Loucy (cell line): ENCODE data around the gene PANK4.

Source experiments
- H2AFZ ChIP-seq: fragments of 200-600 bp; sonication (generic); 2 replicates; pipeline ENCODE4 v1.6.0; 2016; ENCODE audit warnings: antibody characterized with exemption, mild to moderate bottlenecking, low read length, moderate library complexity
- H3F3A ChIP-seq: fragments of 200-600 bp; 2 replicates; pipeline ENCODE4 v1.6.0; 2016; ENCODE audit warnings: antibody characterized with exemption, low read depth, mild to moderate bottlenecking
- H3K27me3 ChIP-seq: fragments of 200-600 bp; sonication (generic); 2 replicates; pipeline ENCODE4 v1.6.1; 2014; ENCODE audit warnings: low read length, mild to moderate bottlenecking; ENCODE audit not compliant: insufficient read depth, poor library complexity, severe bottlenecking
- H3K36me3 ChIP-seq: fragments of 200-600 bp; sonication (generic); 2 replicates; pipeline ENCODE4 v1.6.1; 2016; ENCODE audit warnings: low read length; ENCODE audit not compliant: insufficient read depth
- H3K4me1 ChIP-seq: fragments of 200-600 bp; sonication (generic); 2 replicates; pipeline ENCODE4 v1.5.1; 2014; ENCODE audit warnings: low read length, mild to moderate bottlenecking; ENCODE audit not compliant: insufficient read depth, poor library complexity, severe bottlenecking
- H3K4me2 ChIP-seq: fragments of 200-600 bp; sonication (generic); 2 replicates; pipeline ENCODE4 v1.6.0; 2014; ENCODE audit warnings: antibody characterized with exemption, low read length, low read depth, mild to moderate bottlenecking; ENCODE audit not compliant: poor library complexity, severe bottlenecking
- H3K4me3 ChIP-seq: fragments of 200-600 bp; sonication (generic); 2 replicates; pipeline ENCODE4 v1.5.1; 2014; ENCODE audit warnings: low read length, mild to moderate bottlenecking, mixed read lengths; ENCODE audit not compliant: poor library complexity, severe bottlenecking
- H3K79me2 ChIP-seq: fragments of 200-600 bp; sonication (generic); 2 replicates; pipeline ENCODE4 v1.6.1; 2014; ENCODE audit warnings: low read length; ENCODE audit not compliant: insufficient read depth
- H3K9ac ChIP-seq: fragments of 200-600 bp; sonication (generic); 2 replicates; pipeline ENCODE4 v1.6.0; 2014; ENCODE audit warnings: mild to moderate bottlenecking, low read depth, low read length, moderate library complexity; ENCODE audit not compliant: poor library complexity, severe bottlenecking
- H3K9me2 ChIP-seq: fragments of 200-600 bp; sonication (generic); replicated peaks from 2 replicates; pipeline ENCODE4 v1.6.1; 2016; ENCODE audit warnings: low read depth, low read length, mixed read lengths
- H3K9me3 ChIP-seq: fragments of 200-600 bp; sonication (generic); 2 replicates; pipeline ENCODE4 v1.6.1; 2014; ENCODE audit warnings: mild to moderate bottlenecking, antibody characterized with exemption, low read length, low read depth; ENCODE audit not compliant: insufficient read depth
- H4K20me1 ChIP-seq: fragments of 200-600 bp; sonication (generic); 2 replicates; pipeline ENCODE4 v1.6.0; 2014; ENCODE audit warnings: antibody characterized with exemption, low read length, mild to moderate bottlenecking; ENCODE audit not compliant: insufficient read depth, poor library complexity, severe bottlenecking
- CTCF ChIP-seq: fragments of 200-600 bp; sonication (generic); conservative IDR thresholded peaks from 2 replicates; pipeline ENCODE4 v1.5.1; 2014; ENCODE audit warnings: mild to moderate bottlenecking, antibody characterized with exemption, low read length
- EZH2phosphoT487 ChIP-seq: fragments of 200-600 bp; IDR thresholded peaks from 2 replicates; pipeline ENCODE4 v1.6.1; 2018; ENCODE audit warnings: antibody characterized with exemption, mild to moderate bottlenecking, moderate library complexity, borderline replicate concordance

PANK4 gene

GRCh38 chr1:2530513-2531361 lies 4.3 kb upstream of the PANK4 start:
- Histone ChIP-seq H3K9me2 (no peaks in the 10 kb centered on the region), H3K4me3 (no peak overlapping the region), H3K9ac (no peak overlapping the region), H3K79me2 (peaks cover 3% of the 10 kb centered on the region), H3K4me1 (peaks cover 5% of the 10 kb centered on the region), H3K9me3 (no peaks in the 10 kb centered on the region), H3F3A (no peaks in the 10 kb centered on the region), H4K20me1 (peaks cover 2% of the 10 kb centered on the region), H2AFZ (no peak overlapping the region), H3K27me3 (no peaks in the 10 kb centered on the region), H3K4me2 (no peak overlapping the region), H3K36me3 (no peaks in the 10 kb centered on the region)
- TF ChIP-seq EZH2phosphoT487 (no peak), CTCF (no peak)

GRCh38 chr1:2529784-2530512 lies 3.6 kb upstream of the PANK4 start, which contains the start of gene HES5:
Gene HES5, minus strand, starts transcription at chr1:2530263. Its CDS starts 99 bp downstream, at chr1:2530164.
- no peak within 1 kb of the TSS for H3K4me2 ChIP-seq
- H3F3A ChIP-seq: no peaks in the 10 kb centered on the region
- H3K4me3 ChIP-seq: no peak within 1 kb of the TSS
- TF ChIP-seq EZH2phosphoT487 (no peak), CTCF (no peak)
- no peaks in the 10 kb centered on the region for H3K9me2 ChIP-seq
- H4K20me1 ChIP-seq: peaks cover 10% of the 10 kb centered on the region
- H3K4me1 ChIP-seq: peaks cover 11% of the 10 kb centered on the region
- H3K9ac ChIP-seq: no peak within 1 kb of the TSS
- no peaks in the 10 kb centered on the region for H3K9me3 ChIP-seq
- no peak within 1 kb of the TSS for H2AFZ ChIP-seq
- H3K79me2 ChIP-seq: peaks cover 11% of the 10 kb centered on the region
- no peaks in the 10 kb centered on the region for H3K27me3 ChIP-seq
- H3K36me3 ChIP-seq: no peaks in the 10 kb centered on the region

- H3K79me2 ChIP-seq: peaks cover 18% of the 10 kb centered on the region
- H3K9ac ChIP-seq: no peak overlapping the region
- H3K36me3 ChIP-seq: no peaks in the 10 kb centered on the region
- no peak overlapping the region for H2AFZ ChIP-seq
- no peaks in the 10 kb centered on the region for H3F3A ChIP-seq
- H3K27me3 ChIP-seq: no peaks in the 10 kb centered on the region
- H3K4me1 ChIP-seq: peaks cover 18% of the 10 kb centered on the region
- H4K20me1 ChIP-seq: peaks cover 18% of the 10 kb centered on the region
- no peak overlapping the region for H3K4me3 ChIP-seq
- H3K9me3 ChIP-seq: no peaks in the 10 kb centered on the region
- H3K4me2 ChIP-seq: no peak overlapping the region
- TF ChIP-seq CTCF (no peak), EZH2phosphoT487 (no peak)
- no peaks in the 10 kb centered on the region for H3K9me2 ChIP-seq
These were observed 2.8 kb upstream of the PANK4 start for GRCh38 chr1:2528966-2529783.
